HEK293T (cell line): ENCODE results near the gene SMIM26.

Experiments
- CTCF ChIA-PET: fragments of 350-600 bp; formaldehyde crosslinking; extraction: SDS; loops from one replicate; lab custom pipeline; 2021; ENCODE audit warnings: antibody characterized with exemption, inconsistent platforms; lab: Yijun Ruan, JAX
- POLR2A ChIA-PET: fragments of 350-600 bp; formaldehyde crosslinking; extraction: SDS; loops from one replicate; lab custom pipeline; 2020; ENCODE audit warnings: antibody characterized with exemption, inconsistent platforms; lab: Yijun Ruan, JAX
- DNase-seq: peaks from one replicate; pipeline ENCODE4 v3.0.0; 2012; ENCODE audit warnings: mixed read lengths; ENCODE audit errors: extremely low spot score
- ARNT ChIP-seq: fragments of 450-650 bp; IDR thresholded peaks from 2 replicates; pipeline ENCODE4 v1.6.1; 2017; ENCODE audit warnings: mild to moderate bottlenecking
- BHLHE40 ChIP-seq: fragments of 450-650 bp; IDR thresholded peaks from 2 replicates; pipeline ENCODE4 v1.6.1; 2016; ENCODE audit warnings: mild to moderate bottlenecking, moderate library complexity, borderline replicate concordance
- CTBP1 ChIP-seq: fragments of 450-650 bp; IDR thresholded peaks from 2 replicates; pipeline ENCODE4 v1.6.1; 2016; ENCODE audit warnings: borderline replicate concordance
- ELF4 ChIP-seq: fragments of 450-650 bp; IDR thresholded peaks from 2 replicates; pipeline ENCODE4 v1.6.1; 2017; ENCODE audit warnings: antibody characterized with exemption
- FOXA1 ChIP-seq: fragments of 450-650 bp; IDR thresholded peaks from 2 replicates; pipeline ENCODE4 v1.6.1; 2016; ENCODE audit warnings: mild to moderate bottlenecking
- FOXK2 ChIP-seq: fragments of 450-650 bp; IDR thresholded peaks from 2 replicates; pipeline ENCODE4 v1.6.1; 2016; ENCODE audit warnings: mild to moderate bottlenecking
- FOXM1 ChIP-seq: fragments of 450-650 bp; IDR thresholded peaks from 2 replicates; pipeline ENCODE4 v1.6.1; 2017; ENCODE audit warnings: mild to moderate bottlenecking, borderline replicate concordance
- HDGF ChIP-seq: fragments of 450-650 bp; IDR thresholded peaks from 2 replicates; pipeline ENCODE4 v1.6.1; 2017; ENCODE audit warnings: antibody characterized with exemption, borderline replicate concordance
- L3MBTL2 ChIP-seq: fragments of 450-650 bp; conservative IDR thresholded peaks from 2 replicates; pipeline ENCODE4 v1.6.1; 2016; ENCODE audit warnings: mild to moderate bottlenecking
- LEF1 ChIP-seq: fragments of 450-650 bp; IDR thresholded peaks from 2 replicates; pipeline ENCODE4 v1.6.1; 2017; ENCODE audit warnings: mild to moderate bottlenecking, borderline replicate concordance
- NFRKB ChIP-seq: fragments of 450-650 bp; IDR thresholded peaks from 2 replicates; pipeline ENCODE4 v1.6.1; 2016; ENCODE audit warnings: mild to moderate bottlenecking, moderate library complexity
- SP1 ChIP-seq: fragments of 450-650 bp; IDR thresholded peaks from 2 replicates; pipeline ENCODE4 v1.6.1; 2017
- SUZ12 ChIP-seq: fragments of 450-650 bp; IDR thresholded peaks from 2 replicates; pipeline ENCODE4 v1.6.1; 2016; ENCODE audit warnings: mild to moderate bottlenecking
- TARDBP ChIP-seq: fragments of 450-650 bp; IDR thresholded peaks from 2 replicates; pipeline ENCODE4 v1.6.1; 2016
- ZNF384 ChIP-seq: fragments of 450-650 bp; IDR thresholded peaks from 2 replicates; pipeline ENCODE4 v1.6.1; 2016
- TF ChIP-seq, protein P1 (sequence below): fragments of 450-650 bp; IDR thresholded peaks from 2 replicates; pipeline ENCODE4 v1.6.1; 2016

The SMIM26 gene

DNA sequence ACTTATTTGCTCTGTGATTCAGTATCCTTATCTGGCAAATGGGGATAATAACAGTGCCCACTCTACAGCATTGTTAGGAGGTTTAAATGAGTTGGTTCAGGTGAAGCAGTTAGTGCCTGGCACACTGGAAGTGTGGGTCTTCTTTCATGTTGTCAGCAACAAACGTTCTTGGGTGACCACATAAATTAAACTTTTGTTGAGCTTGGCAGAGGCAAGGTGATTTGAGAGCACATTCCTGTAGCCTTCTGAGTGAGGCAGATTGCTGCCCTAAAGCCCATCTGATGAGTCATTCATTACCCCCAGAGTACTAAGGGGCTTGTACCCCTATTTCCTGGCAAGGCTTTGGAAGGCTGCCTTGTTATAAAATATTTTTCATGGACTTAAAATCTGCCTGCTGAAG, 33.7 kb upstream of the SMIM26 start:
- ChIA-PET CTCF (no interaction called here), POLR2A (no interaction called here)
- no peak for TF ChIP-seq FOXA1
- TF ChIP-seq CTBP1: no peak
- TF ChIP-seq, protein P1, sequence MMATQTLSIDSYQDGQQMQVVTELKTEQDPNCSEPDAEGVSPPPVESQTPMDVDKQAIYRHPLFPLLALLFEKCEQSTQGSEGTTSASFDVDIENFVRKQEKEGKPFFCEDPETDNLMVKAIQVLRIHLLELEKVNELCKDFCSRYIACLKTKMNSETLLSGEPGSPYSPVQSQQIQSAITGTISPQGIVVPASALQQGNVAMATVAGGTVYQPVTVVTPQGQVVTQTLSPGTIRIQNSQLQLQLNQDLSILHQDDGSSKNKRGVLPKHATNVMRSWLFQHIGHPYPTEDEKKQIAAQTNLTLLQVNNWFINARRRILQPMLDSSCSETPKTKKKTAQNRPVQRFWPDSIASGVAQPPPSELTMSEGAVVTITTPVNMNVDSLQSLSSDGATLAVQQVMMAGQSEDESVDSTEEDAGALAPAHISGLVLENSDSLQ: no peak
- TF ChIP-seq LEF1: no peak
- no peak for TF ChIP-seq HDGF
- TF ChIP-seq L3MBTL2: no peak
- no peak for TF ChIP-seq FOXK2
- no peak for TF ChIP-seq SP1
- no peak for TF ChIP-seq ELF4
- no peak for TF ChIP-seq ARNT
- TF ChIP-seq BHLHE40: no peak
- TF ChIP-seq SUZ12: no peak
- no peak for TF ChIP-seq ZNF384
- no peak for TF ChIP-seq FOXM1
- no peak for TF ChIP-seq TARDBP
- no peak for TF ChIP-seq NFRKB
- no peak for DNase-seq

DNA sequence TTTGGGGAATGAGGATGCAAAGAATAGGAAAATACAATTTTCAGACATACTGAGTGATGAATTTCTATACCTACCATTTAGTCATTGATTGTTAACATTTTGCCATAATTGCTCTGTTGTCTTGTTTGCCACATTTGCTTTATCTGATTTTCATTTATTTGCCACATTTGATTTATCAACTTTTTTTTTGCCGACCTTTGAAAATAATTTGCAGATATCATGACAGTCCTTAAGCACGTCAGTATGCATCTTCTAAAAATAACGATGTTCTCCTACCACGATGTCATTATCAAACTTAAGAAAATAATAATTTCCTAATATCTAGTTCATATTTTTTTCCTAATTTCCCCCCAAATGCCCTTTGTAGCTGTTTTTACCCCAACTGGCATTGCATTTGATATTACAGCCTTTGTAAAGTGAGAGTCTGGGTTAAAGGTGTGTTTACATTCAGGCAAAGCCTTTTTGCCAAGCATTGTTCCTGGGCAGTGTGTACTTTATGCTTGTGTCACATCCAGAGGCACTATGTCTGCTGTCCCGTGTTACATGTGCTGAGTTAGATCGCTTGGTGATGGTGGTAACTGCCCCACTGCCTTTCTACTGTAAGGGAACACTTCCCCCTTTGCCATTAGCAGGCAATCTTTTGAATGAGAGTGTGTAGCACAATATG, 33.1 kb upstream of the SMIM26 start:
- TF ChIP-seq, protein P1: no peak
- TF ChIP-seq FOXA1 (no peak), HDGF (no peak), TARDBP (no peak), FOXK2 (no peak), CTBP1 (no peak), BHLHE40 (no peak), SP1 (no peak), ARNT (no peak), FOXM1 (no peak), SUZ12 (no peak), NFRKB (no peak), ELF4 (no peak), ZNF384 (no peak), L3MBTL2 (no peak), LEF1 (no peak)
- ChIA-PET POLR2A (no interaction called here), CTCF (no interaction called here)
- no peak for DNase-seq

DNA sequence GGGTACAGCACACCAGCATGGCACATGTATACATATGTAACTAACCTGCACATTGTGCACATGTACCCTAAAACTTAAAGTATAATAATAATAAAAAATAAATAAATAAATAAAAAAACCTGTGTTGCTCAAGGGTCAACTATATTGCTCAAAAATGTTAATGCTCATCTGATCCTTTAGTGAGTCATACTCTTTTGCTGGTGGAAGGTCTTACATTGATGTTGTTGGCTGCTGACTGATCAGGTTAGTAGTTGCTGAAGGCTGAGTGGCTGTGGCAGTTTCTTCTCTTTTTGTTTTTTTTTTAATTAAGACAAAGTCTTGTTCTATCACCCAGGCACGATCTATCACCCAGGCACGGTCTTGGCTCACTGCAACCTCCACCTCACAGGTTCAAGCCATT, 29.6 kb upstream of the SMIM26 start:
- ChIA-PET POLR2A (no interaction called here), CTCF (no interaction called here)
- TF ChIP-seq SP1 (no peak), NFRKB (no peak), ARNT (no peak), HDGF (no peak), LEF1 (no peak), SUZ12 (no peak), ELF4 (no peak)
- DNase-seq: no peak

DNA sequence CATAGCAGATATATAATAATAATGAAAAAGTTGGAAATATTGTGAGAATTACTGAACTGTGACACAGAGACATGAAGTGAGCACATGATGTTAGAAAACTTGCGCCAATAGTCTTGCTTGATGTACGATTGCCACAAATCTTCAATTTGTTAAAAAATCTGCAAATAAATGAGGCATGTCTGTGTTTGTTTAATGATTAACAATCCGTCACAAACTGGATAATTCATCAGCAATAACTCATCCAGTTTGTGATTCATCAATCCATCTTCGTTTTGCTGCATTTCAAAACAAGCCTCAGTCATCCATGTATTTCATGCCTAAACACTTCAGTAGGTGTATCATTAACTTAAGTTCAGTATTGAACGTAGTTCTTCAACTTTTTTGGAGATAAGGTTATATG, 25.5 kb upstream of the SMIM26 start:
- ChIA-PET POLR2A (no interaction called here), CTCF (no interaction called here)
- no peak for TF ChIP-seq FOXK2
- TF ChIP-seq, protein P1: no peak
- TF ChIP-seq NFRKB: no peak
- no peak for TF ChIP-seq TARDBP
- TF ChIP-seq ELF4: no peak
- TF ChIP-seq BHLHE40: no peak
- TF ChIP-seq L3MBTL2: no peak
- no peak for TF ChIP-seq FOXA1
- no peak for TF ChIP-seq SP1
- no peak for TF ChIP-seq HDGF
- no peak for TF ChIP-seq LEF1
- DNase-seq: no peak

DNA sequence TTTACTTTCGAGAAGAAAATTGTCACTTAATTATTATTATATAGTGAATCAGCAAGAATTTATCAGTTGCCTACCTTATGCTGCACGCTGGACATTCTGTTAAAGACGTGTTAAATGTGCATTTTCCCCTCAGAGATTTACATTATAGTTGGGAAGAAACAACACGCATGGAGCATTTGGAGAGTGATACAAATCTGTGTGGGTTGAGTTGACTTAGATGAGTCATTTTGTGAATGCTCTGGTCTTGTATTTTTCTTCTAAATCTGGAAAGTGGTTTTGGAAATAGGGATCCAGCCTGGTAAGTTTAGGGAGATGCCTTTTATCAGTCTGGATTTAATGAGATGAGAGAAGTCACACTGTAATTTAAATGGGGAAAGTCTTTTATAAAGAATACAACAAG, 24.0 kb upstream of the SMIM26 start:
- POLR2A ChIA-PET: no interaction called here
- CTCF ChIA-PET: no interaction called here
- DNase-seq: no peak
- TF ChIP-seq NFRKB: no peak
- no peak for TF ChIP-seq CTBP1
- no peak for TF ChIP-seq BHLHE40
- TF ChIP-seq FOXA1: no peak
- no peak for TF ChIP-seq FOXM1

DNA sequence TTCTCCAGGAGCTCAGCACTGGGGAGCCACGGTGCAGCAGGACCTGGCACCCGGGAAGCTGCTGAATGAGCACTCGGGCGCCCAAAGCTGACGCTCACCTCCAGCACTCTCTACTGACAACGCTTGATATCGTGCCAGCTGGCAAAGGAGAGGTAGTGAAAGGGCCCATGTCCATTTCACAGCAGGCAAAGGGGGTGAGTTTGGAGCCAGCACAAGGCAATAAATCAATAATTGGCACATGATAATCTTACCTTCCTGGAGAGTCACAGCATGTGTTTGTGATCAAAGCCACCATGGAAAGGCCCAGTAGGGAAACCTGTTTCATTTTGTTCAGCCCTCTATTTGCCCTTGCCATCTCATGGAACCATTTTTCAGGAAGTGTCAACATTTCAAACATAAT, 23.3 kb upstream of the SMIM26 start:
- ChIA-PET POLR2A (no interaction called here), CTCF (no interaction called here)
- DNase-seq: no peak
- TF ChIP-seq CTBP1: no peak
- TF ChIP-seq LEF1: no peak
- TF ChIP-seq, protein P1: no peak
- TF ChIP-seq NFRKB: no peak
- TF ChIP-seq ELF4: no peak
- TF ChIP-seq BHLHE40: no peak
- no peak for TF ChIP-seq ZNF384
- no peak for TF ChIP-seq SP1
- no peak for TF ChIP-seq L3MBTL2
- TF ChIP-seq ARNT: no peak
- no peak for TF ChIP-seq SUZ12
- no peak for TF ChIP-seq FOXK2
- no peak for TF ChIP-seq FOXM1
- no peak for TF ChIP-seq HDGF
- TF ChIP-seq FOXA1: no peak
- no peak for TF ChIP-seq TARDBP
